ENCODE data around the gene ZEB1. TPM values are rescaled to one million over a fixed set of nuclear protein-coding genes. Genes with fewer than 3 reads are reported as not detected.

Gene ZEB1
- total RNA-seq, 1 experiment from 2014 or later: 0.39 TPM

DNA sequence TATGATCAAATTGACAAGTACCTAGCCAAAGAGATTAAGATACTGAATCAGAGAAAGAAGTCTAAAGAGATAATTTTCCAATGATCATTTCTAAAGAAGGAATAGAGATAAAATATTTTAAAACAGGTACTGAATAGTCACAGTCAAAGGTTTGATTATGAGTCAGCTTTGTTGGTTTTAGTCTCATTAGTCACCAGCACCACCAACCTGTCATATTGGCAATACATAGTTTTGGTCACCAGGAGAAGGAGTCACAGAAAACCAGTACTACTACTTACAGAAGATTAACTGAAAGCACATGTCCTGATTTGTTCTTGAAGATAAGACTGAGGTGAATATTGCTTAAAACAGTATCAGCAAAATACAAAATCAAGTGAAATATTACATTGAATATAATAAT, 34.6 kb downstream of the ZEB1 start:
- Mint-ChIP-seq H3K4me3 (no peak overlapping the region), H3K27ac (no peak overlapping the region), H3K9me3 (no peaks in the 10 kb centered on the region), H3K27me3 (ENCODE audit: low read depth) (peaks cover 1% of the 10 kb centered on the region; the same call in 1 of the 2 replicates), H3K4me1 (peaks cover 4 to 10% of the 10 kb centered on the region in 2 experiments; a peak in 1 of 4 replicates), H3K36me3 (ENCODE audit: insufficient read depth in 1 of 3, low read depth in 3 of 3) (no peaks in the 10 kb centered on the region)
- Histone ChIP-seq H2BK15ac (ENCODE audit: low read depth, low read length) (no peak overlapping the region), H3K27me3 (ENCODE audit: insufficient read depth, low read length) (no peaks in the 10 kb centered on the region), H3K79me2 (ENCODE audit: insufficient read depth, low read length) (no peaks in the 10 kb centered on the region), H3K23ac (ENCODE audit: insufficient read length, low read depth, low read length) (no peak overlapping the region), H4K20me1 (ENCODE audit: control insufficient read depth, insufficient read depth, insufficient read length) (no peaks in the 10 kb centered on the region), H4K8ac (replicated peaks; ENCODE audit: insufficient read length, low read depth, low read length) (no peak overlapping the region), H2AK5ac (ENCODE audit: insufficient read length, low read length) (no peak overlapping the region), H3K18ac (ENCODE audit: insufficient read length, low read depth, low read length) (no peak overlapping the region), H3K4me2 (ENCODE audit: insufficient read depth, insufficient read length, low read length) (no peak overlapping the region), H3K79me1 (ENCODE audit: insufficient read depth, low read depth, low read length, poor library complexity, severe bottlenecking) (no peaks in the 10 kb centered on the region), H3T11ph (ENCODE audit: low read length) (no peak overlapping the region), H2BK20ac (ENCODE audit: low read depth, low read length, poor library complexity, severe bottlenecking) (no peak overlapping the region), H3K23me2 (ENCODE audit: insufficient read length, low read depth, low read length, poor library complexity, severe bottlenecking) (no peaks in the 10 kb centered on the region), H3K27ac (ENCODE audit: insufficient read length, low read depth, low read length) (no peak overlapping the region), H3K4ac (ENCODE audit: low read depth, low read length) (no peak overlapping the region), H2AFZ (ENCODE audit: low read length) (no peak overlapping the region), H3K4me1 (ENCODE audit: insufficient read depth, low read length) (no peaks in the 10 kb centered on the region), H3K9ac (ENCODE audit: extremely low read depth, insufficient read length, low read length) (no peak overlapping the region), H3K9me3 (ENCODE audit: control insufficient read depth, low read depth, low read length) (no peaks in the 10 kb centered on the region), H2BK12ac (ENCODE audit: insufficient read length, low read depth, low read length) (no peak overlapping the region), H2BK5ac (ENCODE audit: insufficient read length, low read length) (no peak overlapping the region), H3K14ac (ENCODE audit: insufficient read depth, low read length) (no peak overlapping the region), H2BK120ac (ENCODE audit: low read depth, low read length, poor library complexity, severe bottlenecking) (no peak overlapping the region), H4K5ac (ENCODE audit: insufficient read length, low read depth, low read length) (no peak overlapping the region), H3K56ac (ENCODE audit: insufficient read length, low read depth, low read length) (no peak overlapping the region), H4K91ac (ENCODE audit: insufficient read length, low read depth, low read length) (no peak overlapping the region)
- DNase-seq: no peak
- TF ChIP-seq, protein P1, sequence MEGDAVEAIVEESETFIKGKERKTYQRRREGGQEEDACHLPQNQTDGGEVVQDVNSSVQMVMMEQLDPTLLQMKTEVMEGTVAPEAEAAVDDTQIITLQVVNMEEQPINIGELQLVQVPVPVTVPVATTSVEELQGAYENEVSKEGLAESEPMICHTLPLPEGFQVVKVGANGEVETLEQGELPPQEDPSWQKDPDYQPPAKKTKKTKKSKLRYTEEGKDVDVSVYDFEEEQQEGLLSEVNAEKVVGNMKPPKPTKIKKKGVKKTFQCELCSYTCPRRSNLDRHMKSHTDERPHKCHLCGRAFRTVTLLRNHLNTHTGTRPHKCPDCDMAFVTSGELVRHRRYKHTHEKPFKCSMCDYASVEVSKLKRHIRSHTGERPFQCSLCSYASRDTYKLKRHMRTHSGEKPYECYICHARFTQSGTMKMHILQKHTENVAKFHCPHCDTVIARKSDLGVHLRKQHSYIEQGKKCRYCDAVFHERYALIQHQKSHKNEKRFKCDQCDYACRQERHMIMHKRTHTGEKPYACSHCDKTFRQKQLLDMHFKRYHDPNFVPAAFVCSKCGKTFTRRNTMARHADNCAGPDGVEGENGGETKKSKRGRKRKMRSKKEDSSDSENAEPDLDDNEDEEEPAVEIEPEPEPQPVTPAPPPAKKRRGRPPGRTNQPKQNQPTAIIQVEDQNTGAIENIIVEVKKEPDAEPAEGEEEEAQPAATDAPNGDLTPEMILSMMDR (conservative IDR thresholded peaks at IDR 0.05): peak; percentile 25
